K562 (cell line): Measurements from ENCODE around the gene BGN. TPM values are rescaled to one million over a fixed set of nuclear protein-coding genes. Genes with fewer than 3 reads are reported as not detected.

ENCODE experiments used
- ATAC-seq: fragments of 200-7000 bp; cut with Tn5 transposase; 3 replicates; pipeline ENCODE4 v1.9.1; 2020; ENCODE audit warnings: moderate library complexity
- BruUV-seq: library from RNA; stranded (reverse); fragments of 400-500 nt; replicated peaks from 2 replicates; lab custom pipeline; 2021; lab: Mats Ljungman, UMichigan
- CTCF ChIA-PET: fragments of 300-600 bp; formaldehyde crosslinking; extraction: SDS; loops from one replicate; lab custom pipeline; 2021; ENCODE audit warnings: low intra/inter-chr PET ratio; lab: Yijun Ruan, JAX
- POLR2A ChIA-PET: fragments of 300-600, 350-650 bp; sonication (Branson Sonifier 250); formaldehyde crosslinking; extraction: SDS; loops from one replicate; lab custom pipeline; 2021; ENCODE audit warnings: antibody characterized with exemption, inconsistent platforms; lab: Yijun Ruan, JAX
- DNase-seq, 4 experiments: peaks; one replicate each; pipeline versions ENCODE4 v3.0.0 to v3.0.0-alpha.2; 2011 to 2018; ENCODE audit warnings: low spot score in 3 of 4, mixed read lengths in 3 of 4; ENCODE audit errors: extremely low read depth in 1 of 4
- FAIRE-seq: peaks from 2 replicates; lab custom pipeline; 2011; peaks lifted over from hg19 to GRCh38; lab: Jason Lieb, UNC
- H2AFZ ChIP-seq: 2 replicates; pipeline ENCODE4 v1.6.0; 2011; ENCODE audit warnings: low read depth, low read length, control low read depth, inconsistent platforms
- H3K27ac ChIP-seq: fragments of 200-600 bp; 3 replicates; pipeline ENCODE4 v1.8.0; 2011; ENCODE audit warnings: low read depth, mild to moderate bottlenecking, control low read depth, inconsistent platforms, low read length, moderate library complexity, mixed read lengths; ENCODE audit errors: extremely low read depth
- H3K27me3 ChIP-seq, 2 experiments: fragments of 300-600 bp in 1 of 2; 2 replicates in 1 of 2; 3 replicates in 1 of 2; pipeline versions ENCODE4 v1.6.0 to v1.8.0; 2011; ENCODE audit warnings: inconsistent platforms in 2 of 2, low read length in 2 of 2, mild to moderate bottlenecking in 1 of 2, mixed read lengths in 1 of 2, moderate library complexity in 1 of 2; ENCODE audit not compliant: control insufficient read depth in 2 of 2, insufficient read depth in 2 of 2
- H3K36me3 ChIP-seq: fragments of 300-600 bp; 3 replicates; pipeline ENCODE4 v1.8.0; 2011; ENCODE audit warnings: mild to moderate bottlenecking, low read length, inconsistent platforms; ENCODE audit not compliant: control insufficient read depth, insufficient read depth
- H3K4me1 ChIP-seq, 2 experiments: fragments of 200-600 bp in 1 of 2; replicated peaks in 1 of 2; 2 replicates in 1 of 2; 3 replicates in 1 of 2; pipeline versions ENCODE4 v1.5.1 to v1.8.0; 2011; ENCODE audit warnings: inconsistent platforms in 2 of 2, low read length in 2 of 2, mild to moderate bottlenecking in 1 of 2, mixed read lengths in 1 of 2, moderate library complexity in 1 of 2; ENCODE audit not compliant: control insufficient read depth in 2 of 2, insufficient read depth in 2 of 2
- H3K4me2 ChIP-seq: 2 replicates; pipeline ENCODE4 v1.6.1; 2011; ENCODE audit warnings: low read length, control low read depth, inconsistent platforms, mixed read lengths; ENCODE audit not compliant: insufficient read depth
- H3K4me3 ChIP-seq: fragments of 200-600 bp; sonication (generic), shearing (Covaris generic); 2 replicates; pipeline ENCODE4 v1.5.1; 2016; ENCODE audit warnings: control low read depth, inconsistent platforms
- H3K79me2 ChIP-seq: fragments of 200-600 bp; 3 replicates; pipeline ENCODE4 v1.8.0; 2011; ENCODE audit warnings: low read length, inconsistent platforms; ENCODE audit not compliant: control insufficient read depth, insufficient read depth
- H3K9ac ChIP-seq, 2 experiments: 2 replicates each; pipeline versions ENCODE4 v1.6.0 to v1.6.1; 2011; ENCODE audit warnings: low read depth in 2 of 2, low read length in 2 of 2, control low read depth in 1 of 2, inconsistent platforms in 1 of 2, mild to moderate bottlenecking in 1 of 2, mixed read lengths in 1 of 2; ENCODE audit not compliant: insufficient read depth in 1 of 2
- H3K9me1 ChIP-seq: one replicate; pipeline ENCODE4 v1.6.0; 2011; ENCODE audit warnings: inconsistent platforms, mild to moderate bottlenecking, low read length, moderate library complexity; ENCODE audit not compliant: control insufficient read depth, insufficient read depth
- H3K9me3 ChIP-seq: replicated peaks from 2 replicates; pipeline ENCODE4 v1.5.1; 2011; ENCODE audit warnings: low read depth, low read length, inconsistent platforms; ENCODE audit not compliant: control insufficient read depth, insufficient read depth
- H4K20me1 ChIP-seq: replicated peaks from 2 replicates; pipeline ENCODE4 v1.6.1; 2011; ENCODE audit warnings: low read length, inconsistent platforms, mixed read lengths; ENCODE audit not compliant: control insufficient read depth, insufficient read depth
- CREB1 ChIP-seq, 2 experiments: sonication (generic) in 1 of 2; formaldehyde crosslinking in 1 of 2; IDR thresholded peaks; 2 replicates each; pipeline versions ENCODE4 v1.6.1 to v1.8.0; 2012 to 2022; ENCODE audit warnings: inconsistent platforms in 1 of 2, mild to moderate bottlenecking in 1 of 2, missing genetic modification reagents in 1 of 2, moderate library complexity in 1 of 2
- CTCF ChIP-seq, 3 experiments: IDR thresholded peaks in 2 of 3; conservative IDR thresholded peaks in 1 of 3; 2 replicates each; pipeline ENCODE4 v1.5.1; 2011 to 2012; ENCODE audit warnings: low read length in 3 of 3, mild to moderate bottlenecking in 3 of 3, control low read depth in 2 of 3, improper control_type of control experiment in 1 of 3, inconsistent platforms in 1 of 3, low read depth in 1 of 3, mixed read lengths in 1 of 3, moderate library complexity in 1 of 3; ENCODE audit not compliant: insufficient read depth in 2 of 3
- RAD21 ChIP-seq, 2 experiments: fragments of 250-450 bp in 1 of 2; fragments of 450-650 bp in 1 of 2; sonication (Bioruptor Pico) in 1 of 2; formaldehyde crosslinking in 1 of 2; IDR thresholded peaks in 1 of 2; conservative IDR thresholded peaks in 1 of 2; 2 replicates each; pipeline versions ENCODE4 v1.4.0 to v1.8.0; 2020 to 2022; ENCODE audit warnings: mild to moderate bottlenecking in 2 of 2, moderate library complexity in 1 of 2
- RB1 ChIP-seq: fragments of 450-650 bp; IDR thresholded peaks from 2 replicates; pipeline ENCODE4 v1.6.1; 2017; ENCODE audit warnings: low read depth, mild to moderate bottlenecking
- REST ChIP-seq, 2 experiments: fragments of 450-650 bp; formaldehyde crosslinking in 1 of 2; IDR thresholded peaks; 2 replicates each; pipeline versions ENCODE4 v1.4.0 to v1.6.1; 2014 to 2020; ENCODE audit warnings: mild to moderate bottlenecking in 2 of 2, borderline replicate concordance in 1 of 2, low read depth in 1 of 2
- ZFX ChIP-seq: sonication (generic); formaldehyde crosslinking; IDR thresholded peaks from 2 replicates; pipeline ENCODE4 v1.8.0; 2022; ENCODE audit warnings: mild to moderate bottlenecking, missing genetic modification reagents, moderate library complexity
- ZNF436 ChIP-seq: fragments of 250-450, 450-650 bp; sonication (Bioruptor Pico); formaldehyde crosslinking; IDR thresholded peaks from 2 replicates; pipeline ENCODE4 v1.7.0; 2020; ENCODE audit warnings: mild to moderate bottlenecking
- WGBS: fragments of 100-300 bp; shearing (Covaris generic); methylation state at CpG from one replicate; pipeline ENCODE4 v1.1.6; 2016; ENCODE audit warnings: low coverage, mixed read lengths; ENCODE audit not compliant: insufficient coverage; ENCODE audit errors: missing lambda C conversion rate; 5-methylcytosine and 5-hydroxymethylcytosine counted together
- in situ Hi-C: fragments of 300-500 bp; cut with MboI; formaldehyde crosslinking; loops from 4 replicates; pipeline ENCODE4 v1.15.0; 2018; ENCODE audit warnings: inconsistent platforms, mixed read lengths
- intact Hi-C: fragments of 100-400 bp; cut with micrococcal nuclease; formaldehyde crosslinking; loops from 2 replicates; pipeline ENCODE4 v1.14.2; 2022
- polyA plus RNA-seq, 8 experiments: library from polyadenylated mRNA; depleted of rRNA in 4 of 8; stranded (reverse) in 5 of 8; unstranded in 3 of 8; fragments of >200 nt; fragmentation: Nextera tagmentation in 2 of 8; fragmentation: Illumina TruSeq in 1 of 8; extraction: Ambion mirVana in 2 of 8; extraction: Trizol in 1 of 8; gene quantifications; 2 replicates each; pipeline versions ENCODE4 v1.2.1 to v1.2.3, GENCODE V29; 2011 to 2014; ENCODE audit warnings: inconsistent platforms in 1 of 8, missing spikeins in 1 of 8
- total RNA-seq, 7 experiments: library from RNA; depleted of rRNA in 6 of 7; stranded (reverse); fragments of >200 nt in 6 of 7; fragmentation: Illumina TruSeq in 2 of 7; extraction: Trizol in 2 of 7; gene quantifications; 2 replicates each; pipeline versions ENCODE4 v1.2.1 to v1.2.3, GENCODE V29; 2011 to 2021; ENCODE audit warnings: low replicate concordance in 1 of 7

Gene BGN
- total and polyA plus RNA-seq, 9 of the 15 experiments (the other 6 are each of a cell fraction or from before 2014, with no cell fraction given), result 0.11 TPM; not detected in 8

- intact Hi-C loops, result loop anchor here (1.0 to 5.0 kb wide), 4 partner anchors 15 to 113 kb away; partner anchors contain the start of gene DUSP9
- no peaks in the 10 kb centered on the region for H3K9me3 ChIP-seq
- H4K20me1 ChIP-seq, result no peaks in the 10 kb centered on the region
- FAIRE-seq (peak; percentile 68), ATAC-seq (peak; percentile 92), DNase-seq (peak; percentile 68 to 75 (median 68))
- WGBS, result 9% methylated on average over 11 of the region's 17 CpGs
- peaks cover 31 to 80% of the 10 kb centered on the region in 2 experiments for H3K27me3 ChIP-seq
- H2AFZ ChIP-seq, result no peak overlapping the region
- no peak overlapping the region for H3K9ac ChIP-seq
- in situ Hi-C loops, result loop anchor here (5.0 kb wide), 1 partner anchor 113 kb away; no protein-coding TSS in a partner anchor
- no peaks in the 10 kb centered on the region for H3K9me1 ChIP-seq
- ChIA-PET POLR2A (interaction anchor here (0.6 to 1.0 kb wide), 3 partner anchors 10 to 15 kb away, joined by 3 to 5 read pairs (median 3); no protein-coding TSS in a partner anchor), CTCF (interaction anchor here (0.7 to 2.0 kb wide), 5 partner anchors 14 to 113 kb away, joined by 3 to 12 read pairs (median 3); no protein-coding TSS in a partner anchor)
- H3K79me2 ChIP-seq, result no peaks in the 10 kb centered on the region
- peaks cover 0 to 27% of the 10 kb centered on the region in 2 experiments; a peak in 2 of 5 replicates for H3K4me1 ChIP-seq
- no peak overlapping the region for H3K27ac ChIP-seq
- no peak overlapping the region for H3K4me2 ChIP-seq
- H3K4me3 ChIP-seq, result no peak overlapping the region
- no peaks in the 10 kb centered on the region for H3K36me3 ChIP-seq
- no TSS peak for BruUV-seq
- 0 out of 2 replicates have a peak, but pooled peaks have one; percentile 21 for TF ChIP-seq ZFX (CRISPR knock-in tag)
- TF ChIP-seq ZNF436, result no peak
- TF ChIP-seq CREB1 (IDR thresholded peaks at IDR 0.05), result no peak
- peak; percentile 39; the same call in 1 of the 2 replicates for TF ChIP-seq CREB1 (CRISPR knock-in tag; IDR thresholded peaks at IDR 0.05)
- TF ChIP-seq RB1, result 0 out of 2 replicates have a peak, but pooled peaks have one; percentile 29
- TF ChIP-seq CTCF (IDR thresholded peaks at IDR 0.05 in 2 of 3, conservative IDR thresholded peaks at IDR 0.05 in 1 of 3; ENCODE audit: insufficient read depth in 2 of 3, low read depth in 1 of 3, low read length in 3 of 3), result peak; percentile 76 to 87 (median 81)
- TF ChIP-seq RAD21 (CRISPR knock-in tag; conservative IDR thresholded peaks at IDR 0.05 in 1 of 2, IDR thresholded peaks at IDR 0.05 in 1 of 2), result peak; percentile 41 to 75
- peak; percentile 63; the same call in 1 of the 2 replicates for TF ChIP-seq REST (IDR thresholded peaks at IDR 0.05; ENCODE audit: borderline replicate concordance)
- TF ChIP-seq REST (CRISPR knock-in tag; IDR thresholded peaks at IDR 0.05; ENCODE audit: low read depth), result no peak
Measured at GRCh38 chrX:153554519-153555167, 59.9 kb downstream of the BGN start.
